Prostate gland (tissue), 2 donors: ENCODE results near the gene CYBA.

ENCODE experiments used
- CTCF ChIP-seq, 4 experiments: fragments of 200-600 bp in 2 of 4; fragments of 450-650 bp in 2 of 4; sonication (generic) in 2 of 4; IDR thresholded peaks; 1 replicate in 3 of 4; 2 replicates in 1 of 4; pipeline ENCODE4 v1.5.1; 2016 to 2019; ENCODE audit warnings: antibody characterized with exemption in 4 of 4, mild to moderate bottlenecking in 2 of 4, moderate library complexity in 2 of 4
- POLR2AphosphoS5 ChIP-seq: sonication (generic); formaldehyde crosslinking; IDR thresholded peaks from one replicate; pipeline ENCODE4 v1.6.1; 2017; ENCODE audit warnings: antibody characterized with exemption

GRCh38 chr16:88686062-88686438 lies 35.2 kb upstream of the CYBA start:
- TF ChIP-seq POLR2AphosphoS5 (no peak), CTCF (IDR thresholded peaks at IDR 0.05) (no peak)
